C1 segment of cervical spinal cord (tissue), 14 donors: Measurements from ENCODE around the gene TMEM61.
"Not testable (repeated sequence)": the region's sequence is repeated elsewhere in the genome, so short reads cannot be mapped to it uniquely, and the experiment has no call there.

ENCODE experiments used
- DNase-seq, 14 donors: peaks; one replicate each; lab custom pipeline; 2025; lab: John Stamatoyannopoulos, UW

TMEM61 gene

DNA sequence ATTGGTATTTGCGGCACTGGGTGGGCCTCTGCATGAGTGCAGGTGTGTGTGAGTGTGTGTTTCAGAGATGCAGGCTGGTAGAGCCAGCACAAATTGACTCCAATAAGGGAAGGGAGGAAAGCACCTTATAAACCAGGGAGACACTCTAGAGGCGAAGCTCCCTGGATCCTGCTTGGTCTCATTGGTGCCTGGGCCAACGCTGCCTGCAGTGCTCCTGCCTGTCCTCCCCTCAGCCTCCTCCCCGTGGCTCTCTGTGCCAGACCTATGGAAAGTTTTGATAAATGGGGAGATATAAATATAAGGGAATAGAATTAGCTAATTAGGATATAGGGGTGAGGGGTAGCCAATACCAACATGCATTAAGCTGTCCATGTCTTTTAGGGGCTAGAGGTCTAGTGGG is 20.9 kb downstream of the TMEM61 start:
- DNase-seq = no peak

DNA sequence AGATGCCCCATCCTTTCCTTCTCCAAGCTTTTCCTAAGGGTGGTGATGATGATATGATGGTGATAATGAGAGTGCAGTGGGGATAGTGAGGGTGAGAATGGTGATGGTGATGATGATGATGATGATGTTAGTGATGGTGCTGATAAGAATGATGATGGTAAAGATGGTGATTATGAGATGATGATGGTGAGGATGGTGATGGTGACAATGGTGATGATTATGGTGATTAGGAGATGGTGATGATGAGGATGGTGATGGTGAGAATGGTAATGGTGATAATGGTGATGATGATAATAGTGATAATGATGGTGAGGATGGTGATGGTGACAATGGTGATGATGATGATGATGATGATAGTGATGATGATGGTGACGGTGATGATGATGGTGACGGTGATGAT is 22.3 kb downstream of the TMEM61 start:
- no peak for DNase-seq

DNA sequence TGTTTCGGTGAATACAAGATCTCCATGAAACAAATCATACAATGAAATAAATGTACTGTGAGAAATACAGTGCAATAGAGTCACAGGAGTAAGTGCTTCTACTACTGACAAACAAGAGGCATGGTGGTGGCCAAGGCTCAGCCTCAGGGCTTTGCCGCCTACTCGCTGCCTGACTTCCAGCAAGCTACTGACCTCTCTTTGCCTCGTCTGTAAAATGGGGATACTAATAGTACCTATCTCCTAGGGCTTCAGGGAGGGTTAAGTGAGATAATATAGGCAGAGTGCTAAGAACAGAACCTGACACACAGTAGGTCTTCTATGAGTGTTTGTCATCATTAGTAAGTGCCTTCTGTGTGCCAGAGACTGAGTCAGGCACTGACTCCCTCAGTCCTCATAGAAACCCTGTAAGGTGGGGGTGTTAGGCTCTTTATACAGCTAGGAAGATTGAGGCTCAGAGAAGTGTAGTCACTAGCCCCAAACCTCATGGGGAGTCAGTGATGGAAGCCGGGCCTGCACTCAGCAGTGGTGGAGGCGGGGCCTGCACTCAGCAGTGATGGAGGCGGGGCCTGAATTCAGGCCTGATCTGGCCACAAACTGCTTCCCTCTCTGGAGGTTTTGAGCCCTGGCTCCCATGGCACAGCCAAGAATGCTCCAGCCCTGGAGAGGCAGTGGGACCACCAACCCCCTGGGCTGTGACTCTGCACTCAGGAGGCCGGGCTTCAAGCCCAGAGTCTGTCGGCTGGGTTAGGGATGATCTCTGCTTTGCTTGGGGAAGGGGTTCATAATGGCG is 25.1 kb downstream of the TMEM61 start:
- no peak for DNase-seq

DNA sequence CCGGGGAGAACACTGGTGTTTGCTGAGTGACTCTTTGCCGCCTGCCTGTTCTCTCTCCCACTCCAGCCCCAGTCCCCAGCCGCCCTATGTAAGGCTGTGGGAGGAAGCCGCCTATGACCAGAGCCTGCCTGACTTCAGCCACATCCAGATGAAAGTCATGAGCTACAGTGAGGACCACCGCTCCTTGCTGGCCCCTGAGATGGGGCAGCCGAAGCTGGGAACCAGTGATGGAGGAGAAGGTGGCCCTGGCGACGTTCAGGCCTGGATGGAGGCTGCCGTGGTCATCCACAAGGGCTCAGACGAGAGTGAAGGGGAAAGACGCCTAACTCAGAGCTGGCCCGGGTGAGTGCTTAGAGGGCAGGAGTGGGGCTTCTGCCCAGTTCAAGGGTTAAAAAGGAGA is 26.5 kb downstream of the TMEM61 start:
- no peak for DNase-seq

DNA sequence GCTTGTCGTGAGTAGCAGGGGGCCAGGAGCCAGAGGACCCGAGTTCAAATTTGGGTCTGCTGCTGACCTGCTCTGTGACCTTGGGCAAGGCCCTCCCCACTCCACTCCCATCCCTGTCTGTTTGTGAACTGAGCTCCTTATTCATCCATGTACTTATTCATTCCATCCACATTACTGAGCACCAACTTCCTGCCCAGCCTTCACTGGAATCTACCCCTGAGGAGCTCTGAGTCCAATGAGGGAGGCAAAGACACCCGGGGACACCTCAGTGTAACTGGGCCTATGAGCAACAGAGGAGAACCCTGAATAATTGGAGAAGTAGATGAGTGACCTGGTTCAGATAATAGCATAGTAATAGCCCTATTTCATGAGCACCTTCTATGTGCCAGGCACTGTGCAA is 27.2 kb downstream of the TMEM61 start:
- DNase-seq = no peak

DNA sequence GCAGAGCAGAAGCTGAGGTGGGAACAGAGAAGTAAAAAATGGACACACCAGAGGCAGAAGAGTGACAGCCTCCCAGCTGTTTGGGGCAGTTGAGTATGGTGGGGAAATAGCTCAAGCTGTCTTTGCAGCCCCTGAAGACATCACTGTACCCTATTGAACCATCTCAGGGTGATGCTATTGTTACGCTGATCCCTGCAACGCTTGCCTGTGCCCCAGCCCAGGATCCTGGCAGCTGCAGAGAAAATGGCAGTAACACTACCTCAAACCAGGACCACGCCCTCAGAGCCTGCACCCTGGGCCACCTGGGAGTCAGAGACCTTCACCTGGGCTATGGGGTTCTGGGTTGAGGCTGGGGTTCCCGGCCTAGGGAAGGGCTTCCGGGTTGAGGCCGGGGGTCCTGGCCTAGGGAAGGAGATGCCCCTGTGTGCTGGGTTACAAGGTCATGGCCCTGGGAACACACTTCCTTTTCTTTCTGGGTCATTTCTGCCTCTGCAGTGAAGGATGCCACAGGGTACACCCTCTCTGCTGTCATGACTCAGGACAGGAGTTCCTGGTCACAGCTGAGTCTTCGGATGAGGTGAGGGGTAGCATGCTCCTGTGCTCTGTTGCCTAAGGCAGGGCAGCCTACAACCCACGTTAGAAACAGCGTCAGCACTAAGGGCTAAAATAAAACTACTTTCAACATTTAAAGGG is 29.9 kb downstream of the TMEM61 start:
- DNase-seq = no peak

DNA sequence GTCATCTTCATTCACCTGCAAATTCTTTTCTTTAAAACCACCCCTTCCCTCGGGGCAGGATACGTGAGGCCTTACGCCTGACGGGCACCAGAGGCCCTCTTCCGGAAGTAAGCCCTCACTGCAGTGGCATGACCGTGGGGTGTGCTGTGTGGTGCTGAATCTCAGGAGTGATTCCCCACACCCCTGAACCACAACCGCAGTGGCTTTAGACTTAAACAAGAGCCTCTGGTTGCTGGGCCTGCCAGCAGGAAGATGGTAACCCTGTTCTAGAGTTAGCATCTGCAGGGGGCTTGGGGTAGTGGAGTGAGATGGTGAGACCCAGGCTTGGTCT is 30.4 kb downstream of the TMEM61 start:
- no peak for DNase-seq

DNA sequence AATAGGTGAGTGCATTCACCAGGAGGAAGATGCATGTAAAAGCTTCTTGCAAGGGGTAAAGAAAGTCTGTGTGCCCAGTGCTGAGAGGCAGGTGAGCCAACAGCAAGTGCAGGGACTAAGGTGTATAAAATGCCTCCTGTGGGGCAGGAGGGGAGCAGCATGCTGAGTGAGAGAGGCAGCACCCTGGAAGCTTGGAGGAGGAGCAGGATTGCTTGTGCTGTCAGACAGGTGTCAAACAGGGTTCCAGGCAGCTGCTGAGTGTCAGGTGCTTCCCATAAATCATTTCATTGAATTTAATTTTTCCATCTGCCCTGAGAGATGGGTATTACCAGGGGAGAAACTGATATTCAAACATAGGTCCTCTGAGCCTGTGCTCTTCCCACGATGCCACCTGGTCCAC is 32.2 kb downstream of the TMEM61 start:
- DNase-seq = no peak

DNA sequence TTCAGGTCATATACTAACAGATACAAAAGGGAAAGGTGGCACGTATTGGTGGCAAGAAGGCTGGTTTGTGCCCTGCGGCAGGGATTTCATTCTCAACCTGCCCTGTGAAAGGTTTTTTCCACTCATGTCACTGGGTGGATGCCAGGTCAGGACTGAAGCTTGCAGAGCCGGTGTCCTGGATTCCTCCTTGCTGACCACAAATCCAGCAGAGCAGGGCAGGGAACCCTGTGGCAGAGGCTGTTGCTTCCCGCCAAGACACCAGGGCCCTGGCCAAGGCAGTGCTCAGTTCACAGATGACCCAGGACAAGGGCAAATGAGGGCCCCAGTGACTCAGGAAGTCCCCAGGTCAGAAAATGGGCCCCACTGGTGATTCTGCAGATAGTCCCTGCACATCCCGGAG is 34.7 kb downstream of the TMEM61 start:
- peak in 4 of 14 donors; percentile 9 to 90 (median 14) for DNase-seq

DNA sequence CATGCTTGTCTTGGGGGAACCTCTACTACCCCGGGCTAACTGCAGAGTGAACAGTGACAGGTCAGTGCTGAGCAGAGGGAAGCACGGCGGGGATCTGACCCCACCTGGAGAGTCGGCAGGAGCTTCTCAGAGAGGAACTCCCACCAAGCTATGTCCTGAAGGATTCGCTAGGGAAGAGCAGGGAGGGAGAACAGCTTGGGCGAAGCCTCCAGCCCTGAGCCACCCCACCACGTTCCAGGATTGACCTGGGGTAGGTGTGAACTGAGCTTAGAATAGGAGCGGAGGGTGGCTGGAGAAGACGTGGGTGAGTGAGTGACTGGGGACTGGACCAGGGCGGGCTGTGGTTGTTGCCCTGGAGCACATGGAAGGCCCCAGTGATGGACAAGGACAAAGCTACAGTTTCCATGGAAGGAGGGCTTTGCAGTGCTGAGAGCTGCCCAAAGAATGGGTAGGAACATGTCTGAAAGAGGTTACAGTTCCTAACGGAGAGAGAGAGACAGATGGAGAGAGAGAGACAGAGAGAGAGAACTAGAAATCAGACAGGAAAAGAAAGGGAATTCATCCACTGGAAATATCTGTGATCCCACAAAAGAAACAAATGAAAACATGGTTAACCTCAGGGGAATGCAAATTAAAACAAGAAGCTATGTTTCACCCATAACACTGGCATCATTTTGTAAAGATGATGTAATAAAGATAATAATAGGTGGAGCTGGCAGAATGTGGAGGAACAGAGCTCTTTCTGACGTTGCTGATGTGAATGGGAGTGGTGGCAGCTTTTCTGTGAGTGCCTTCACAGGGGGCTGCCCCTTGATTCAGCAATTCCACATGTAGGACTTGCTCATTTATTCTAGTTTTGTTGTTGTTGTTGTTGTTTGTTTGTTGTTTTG is 35.5 kb downstream of the TMEM61 start:
- no peak for DNase-seq

DNA sequence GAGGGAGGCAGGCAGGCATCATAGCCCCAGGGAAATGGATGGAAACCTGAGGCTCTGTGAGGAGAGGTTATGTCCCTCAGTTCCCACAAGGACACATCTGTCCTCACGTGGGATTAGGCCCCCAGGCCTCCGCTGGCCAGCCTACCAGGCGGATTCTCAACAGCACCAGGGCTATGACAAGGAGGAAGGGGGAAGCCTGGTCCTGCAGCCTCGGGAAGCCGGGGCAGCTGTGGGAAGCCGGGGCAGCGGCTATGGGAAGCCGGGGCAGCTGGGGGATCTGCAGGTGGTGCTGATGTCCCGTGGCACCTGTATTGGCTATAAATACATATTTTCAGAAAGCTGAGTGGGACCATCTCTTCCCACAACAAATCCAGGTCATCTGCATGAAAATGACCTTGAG is 38.0 kb downstream of the TMEM61 start:
- DNase-seq = no peak

DNA sequence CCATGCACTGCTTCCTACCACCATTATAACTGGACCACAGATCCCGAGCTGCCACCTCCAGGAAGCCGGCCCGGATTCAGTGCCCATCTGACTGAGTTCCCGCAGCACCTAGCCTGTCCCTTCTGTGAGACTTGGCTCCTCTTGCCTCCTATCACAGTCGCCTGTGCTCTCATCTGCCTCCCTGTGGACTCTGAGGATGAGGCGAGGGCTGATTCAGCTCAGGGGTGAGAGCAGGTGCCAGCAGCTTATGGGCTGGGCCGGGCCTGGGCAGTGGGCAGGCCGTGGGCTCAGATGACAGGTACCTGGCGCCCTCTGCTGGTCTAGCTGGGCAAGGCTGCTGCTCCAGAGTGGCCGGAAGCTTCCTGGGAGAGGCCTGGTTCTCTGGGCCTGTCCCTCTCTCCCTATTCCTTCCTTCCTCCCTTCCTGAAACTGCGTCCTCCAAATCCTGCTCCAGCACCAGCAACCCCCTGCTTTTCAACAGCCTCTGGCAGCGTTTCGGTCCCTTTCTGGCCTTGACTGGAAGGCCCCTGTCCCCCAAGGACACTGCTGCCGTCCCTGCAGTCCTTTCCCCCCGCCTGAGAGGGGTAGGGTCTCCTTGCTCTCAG is 41.6 kb downstream of the TMEM61 start:
- peak in 12 of 14 donors; percentile 15 to 75 (median 34) for DNase-seq

DNA sequence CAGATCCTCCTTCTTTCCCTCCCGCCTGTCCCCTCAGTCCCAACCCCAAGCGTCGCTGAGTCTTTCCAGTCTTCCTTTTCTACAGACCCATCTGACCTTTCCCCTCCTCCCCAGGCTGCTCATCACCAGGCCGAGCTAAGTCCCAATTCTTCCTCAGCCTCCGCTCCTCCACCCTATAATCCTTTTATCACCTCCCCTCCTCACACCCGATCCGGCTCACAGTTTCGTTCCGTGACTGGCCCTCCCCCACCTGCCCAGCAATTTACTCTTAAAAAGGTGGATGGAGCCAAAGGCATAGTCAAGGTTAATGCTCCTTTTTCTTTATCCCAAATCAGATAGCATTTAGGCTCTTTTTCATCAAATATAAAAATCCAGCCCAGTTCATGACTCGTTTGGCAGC is 43.7 kb downstream of the TMEM61 start:
- DNase-seq = not testable (repeated sequence)

DNA sequence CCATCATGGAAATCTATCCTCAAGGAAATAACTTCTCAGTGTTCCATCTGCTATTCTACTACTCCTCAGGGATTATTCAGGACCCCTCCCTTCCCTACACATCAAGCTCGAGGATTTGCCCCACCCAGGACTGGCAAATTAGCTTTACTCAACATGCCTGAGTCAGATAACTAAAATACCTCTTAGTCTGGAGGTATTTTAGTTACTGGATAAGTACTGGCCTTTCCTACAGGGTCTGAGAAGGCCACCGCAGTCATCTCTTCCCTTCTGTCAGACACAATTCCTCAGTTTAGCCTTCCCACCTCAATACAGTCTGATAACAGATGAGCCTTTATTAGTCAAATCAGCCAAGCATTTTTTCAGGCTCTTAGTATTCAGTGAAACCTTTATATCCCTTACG is 46.3 kb downstream of the TMEM61 start:
- DNase-seq = not testable (repeated sequence)

DNA sequence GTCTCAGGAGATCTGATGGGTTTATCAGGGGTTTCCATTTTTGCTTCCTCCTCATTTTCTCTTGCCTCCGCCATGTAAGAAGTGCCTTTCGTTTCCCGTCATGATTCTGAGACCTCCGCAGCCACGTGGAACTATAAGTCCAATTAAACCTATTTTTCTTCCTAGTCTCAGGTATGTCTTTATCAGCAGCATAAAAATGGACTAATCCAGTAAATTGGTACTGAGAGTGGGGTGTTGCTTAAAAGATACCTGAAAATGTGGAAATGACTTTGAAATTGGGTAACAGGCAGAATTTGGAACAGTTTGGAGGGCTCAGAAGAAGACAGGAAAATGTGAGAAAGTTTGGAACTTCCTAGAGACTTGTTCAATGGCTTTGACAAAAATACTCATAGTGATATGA is 50.7 kb downstream of the TMEM61 start:
- not testable (repeated sequence) for DNase-seq

DNA sequence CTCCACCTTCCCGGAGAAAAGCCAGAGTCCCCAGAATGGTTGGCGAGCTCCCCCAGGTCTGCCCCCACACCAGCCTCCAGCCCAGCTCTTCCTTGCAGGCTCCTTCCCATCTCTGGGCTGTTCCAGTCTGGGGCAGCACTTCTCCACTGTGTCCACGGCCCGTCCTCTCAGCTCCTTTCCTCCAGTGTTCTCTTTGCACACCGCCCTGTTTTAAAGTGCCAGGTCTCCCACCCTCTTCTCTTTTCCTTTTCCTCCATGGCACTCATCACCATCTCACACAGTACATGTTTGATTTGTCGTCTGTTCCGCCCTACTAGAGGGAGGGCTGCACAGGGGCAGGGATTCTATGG is 52.8 kb downstream of the TMEM61 start:
- DNase-seq = no peak

DNA sequence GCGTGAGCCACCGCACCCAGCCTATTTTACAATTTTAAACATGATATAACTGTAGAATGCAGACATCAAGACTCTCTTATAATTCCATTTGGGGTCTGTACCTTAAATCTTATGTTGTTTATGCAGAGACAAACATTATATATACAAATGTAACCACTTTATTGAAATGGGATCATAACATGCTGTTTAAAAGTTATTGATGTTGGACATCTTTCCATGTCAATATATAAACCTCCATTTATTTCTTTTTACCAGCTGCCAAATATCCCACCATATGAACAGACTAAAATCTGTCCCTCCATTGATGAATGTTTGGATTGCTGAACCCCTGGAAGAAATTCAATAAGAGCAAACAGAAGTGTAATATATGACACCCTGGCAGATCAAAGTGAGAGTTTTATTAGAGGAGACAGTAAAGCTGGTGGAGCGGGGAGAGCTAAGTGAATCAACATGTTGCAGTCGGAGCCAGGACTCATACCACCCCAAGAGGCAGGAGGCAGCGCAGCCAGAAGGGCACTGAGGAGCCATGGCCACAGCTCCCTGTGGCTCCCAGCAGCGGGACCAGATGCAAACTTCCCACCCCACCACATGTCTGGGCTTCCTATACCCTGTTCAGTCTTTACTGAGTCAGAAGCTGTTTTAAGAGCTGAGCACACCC is 54.2 kb downstream of the TMEM61 start:
- no peak for DNase-seq

DNA sequence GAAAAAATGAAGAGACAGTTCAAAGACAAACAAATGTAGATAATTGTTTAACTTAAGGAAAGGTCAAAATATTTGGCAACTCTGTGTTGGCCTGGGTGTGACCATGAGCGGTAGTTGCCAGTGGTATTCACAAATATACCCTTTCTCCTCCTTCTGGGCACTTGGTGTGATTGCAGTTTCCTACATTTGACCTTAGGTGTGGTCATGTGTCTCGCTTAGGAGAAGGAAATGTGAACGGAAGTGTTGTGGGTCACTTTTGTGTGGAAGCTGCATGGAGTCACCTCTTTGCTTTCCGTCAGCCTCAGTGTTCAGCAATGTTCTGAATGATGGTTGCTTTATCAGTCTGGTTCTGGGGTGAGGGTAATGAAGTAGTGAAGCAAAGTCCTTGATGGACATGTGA is 55.5 kb downstream of the TMEM61 start:
- no peak for DNase-seq

DNA sequence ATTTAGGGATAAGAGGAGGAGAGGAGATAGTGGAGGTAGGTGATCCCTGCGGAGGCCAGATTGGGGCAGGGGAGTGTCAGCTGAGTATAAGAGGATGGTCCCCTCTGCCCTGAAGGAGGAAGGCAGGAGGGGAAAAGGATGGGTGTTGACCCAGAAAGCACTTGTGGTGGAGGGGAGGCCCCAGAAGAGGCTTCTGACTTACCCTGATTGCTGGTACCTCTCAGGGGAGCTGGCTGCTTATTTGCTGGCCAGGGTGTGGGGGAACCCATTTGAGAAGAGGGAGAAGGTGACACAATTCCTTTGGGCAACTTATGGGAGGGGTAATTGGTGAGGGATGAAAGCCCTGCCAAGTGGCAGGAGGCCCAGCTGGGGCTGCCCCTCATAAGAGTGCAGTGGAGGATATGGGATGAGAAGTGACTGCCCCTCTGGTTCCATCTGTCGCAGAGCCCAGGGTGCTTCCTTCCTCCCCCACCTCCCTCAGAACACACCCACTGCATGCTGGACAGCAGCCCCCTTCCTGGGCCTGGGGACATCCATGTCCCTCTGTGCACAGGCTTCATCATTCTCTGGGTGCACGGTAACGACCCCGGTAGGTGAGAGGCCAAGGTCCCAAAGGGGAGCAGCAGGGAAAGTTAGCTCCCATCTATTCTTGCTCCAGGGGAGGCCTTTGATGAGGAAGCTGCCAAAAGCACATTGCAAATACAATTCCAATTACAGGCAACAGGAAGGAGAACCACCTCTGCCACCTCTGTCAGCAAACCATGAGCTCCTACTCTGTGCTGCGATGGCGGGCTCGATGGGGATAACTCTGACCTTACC is 57.5 kb downstream of the TMEM61 start:
- peak in 1 of 14 donors; percentile 46 for DNase-seq

DNA sequence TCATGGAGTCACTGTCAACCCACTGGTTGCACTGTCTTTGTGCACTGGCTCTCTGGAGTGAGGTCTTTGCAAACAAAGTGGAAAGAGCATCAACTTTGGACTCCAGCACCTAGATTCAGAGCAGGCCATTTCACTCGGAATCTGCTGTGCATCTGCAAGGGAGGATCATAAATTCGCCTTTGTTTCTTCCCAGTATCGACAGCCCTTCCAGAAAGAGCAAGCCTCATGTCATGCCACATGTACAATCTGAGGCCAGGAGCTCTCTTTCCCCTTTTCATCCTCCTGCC is 58.1 kb downstream of the TMEM61 start:
- peak in 1 of 14 donors; percentile 25 for DNase-seq

DNA sequence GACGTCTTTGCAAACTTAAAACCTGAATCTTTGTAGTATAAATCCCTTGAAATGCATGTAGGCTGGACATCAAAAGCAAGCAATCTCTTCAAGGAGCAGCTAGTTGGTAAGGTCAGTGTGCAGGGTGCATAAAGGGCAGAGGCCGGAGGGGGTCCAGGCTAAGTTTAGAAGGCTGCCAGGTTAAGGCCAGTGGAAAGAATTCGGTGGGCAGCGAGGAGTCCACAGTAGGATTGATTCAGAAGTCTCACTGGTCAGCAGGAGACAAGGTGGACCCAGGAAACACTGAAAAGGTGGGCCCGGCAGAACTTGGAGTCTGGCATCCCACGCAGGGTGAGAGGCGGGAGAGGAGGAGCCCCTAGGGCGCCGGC is 58.5 kb downstream of the TMEM61 start:
- DNase-seq = no peak
